Peyer's patch (tissue), 4 donors: ENCODE results near the gene RPGRIP1L.

Experiments
- CTCF ChIP-seq, 6 experiments: fragments of 450-650 bp in 4 of 6; fragments of 200-600 bp in 2 of 6; sonication (generic) in 1 of 6; IDR thresholded peaks; one replicate each; pipeline ENCODE4 v1.5.1; 2017 to 2019; ENCODE audit warnings: antibody characterized with exemption in 6 of 6, mild to moderate bottlenecking in 3 of 6, moderate library complexity in 1 of 6
- POLR2A ChIP-seq, 2 donors: fragments of 450-650 bp; IDR thresholded peaks; one replicate each; pipeline ENCODE4 v1.5.1; 2017; ENCODE audit warnings: antibody characterized with exemption in 2 of 2, mild to moderate bottlenecking in 2 of 2, moderate library complexity in 2 of 2

GRCh38 chr16:53626161-53626560 lies 77.5 kb downstream of the RPGRIP1L start:
- TF ChIP-seq CTCF (IDR thresholded peaks at IDR 0.05), result no peak
- no peak for TF ChIP-seq POLR2A (IDR thresholded peaks at IDR 0.05)
